Bronchial epithelial cell (primary cell): Measurements from ENCODE around the gene MCUB. TPM values are rescaled to one million over a fixed set of nuclear protein-coding genes. Genes with fewer than 3 reads are reported as not detected.
"Not testable (repeated sequence)": the region's sequence is repeated elsewhere in the genome, so short reads cannot be mapped to it uniquely, and the experiment has no call there.

Source experiments
- DNase-seq: peaks from one replicate; pipeline ENCODE4 v3.0.0-alpha.2; 2010; ENCODE audit warnings: low read depth
- FAIRE-seq: peaks from 2 replicates; lab custom pipeline; 2011; peaks lifted over from hg19 to GRCh38; lab: Jason Lieb, UNC
- H3K27me3 ChIP-seq: 2 replicates; pipeline ENCODE4 v1.5.1; 2011; ENCODE audit warnings: low read length; ENCODE audit not compliant: control insufficient read depth, insufficient read depth
- H3K36me3 ChIP-seq: 2 replicates; pipeline ENCODE4 v1.5.1; 2011; ENCODE audit warnings: low read length; ENCODE audit not compliant: control insufficient read depth, insufficient read depth
- H3K4me3 ChIP-seq: 2 replicates; pipeline ENCODE4 v1.5.1; 2011; ENCODE audit warnings: mild to moderate bottlenecking, low read depth, low read length, control low read depth
- CTCF ChIP-seq: IDR thresholded peaks from 2 replicates; pipeline ENCODE4 v1.5.1; 2011; ENCODE audit warnings: mild to moderate bottlenecking, moderate library complexity, low read length, control low read depth, inconsistent platforms; ENCODE audit not compliant: insufficient read depth, severe bottlenecking
- total RNA-seq: library from RNA; depleted of rRNA; stranded (reverse); fragments of >200 nt; gene quantifications from 2 replicates; pipeline ENCODE4 v1.2.1, GENCODE V29; 2014

MCUB gene
- total RNA-seq, 1 donor from 2014 or later: 4.7 TPM

GRCh38 chr4:109671350-109671749, 111.3 kb downstream of the MCUB start:
- FAIRE-seq (no peak), DNase-seq (no peak)
- Histone ChIP-seq H3K27me3 (no peaks in the 10 kb centered on the region), H3K4me3 (no peak overlapping the region), H3K36me3 (no peaks in the 10 kb centered on the region)
- TF ChIP-seq CTCF: no peak

GRCh38 chr4:109672169-109672930, 112.3 kb downstream of the MCUB start:
- FAIRE-seq: no peak
- no peaks in the 10 kb centered on the region for H3K36me3 ChIP-seq
- H3K27me3 ChIP-seq: no peaks in the 10 kb centered on the region
- no peak overlapping the region for H3K4me3 ChIP-seq
- DNase-seq: no peak
- TF ChIP-seq CTCF: no peak

GRCh38 chr4:109673303-109673702, 113.3 kb downstream of the MCUB start:
- Histone ChIP-seq H3K27me3 (no peaks in the 10 kb centered on the region), H3K4me3 (no peak overlapping the region), H3K36me3 (no peaks in the 10 kb centered on the region)
- no peak for FAIRE-seq
- DNase-seq: no peak
- TF ChIP-seq CTCF: no peak

GRCh38 chr4:109675181-109675580, 115.1 kb downstream of the MCUB start:
- DNase-seq (peak; percentile 14), FAIRE-seq (no peak)
- H3K4me3 ChIP-seq: no peak overlapping the region
- TF ChIP-seq CTCF: no peak
- no peaks in the 10 kb centered on the region for H3K36me3 ChIP-seq
- H3K27me3 ChIP-seq: no peaks in the 10 kb centered on the region

GRCh38 chr4:109675843-109676242, 115.8 kb downstream of the MCUB start:
- H3K4me3 ChIP-seq: no peak overlapping the region
- no peak for DNase-seq
- no peak for TF ChIP-seq CTCF
- H3K27me3 ChIP-seq: no peaks in the 10 kb centered on the region
- no peak for FAIRE-seq
- no peaks in the 10 kb centered on the region for H3K36me3 ChIP-seq

GRCh38 chr4:109676886-109677285, 116.8 kb downstream of the MCUB start:
- Histone ChIP-seq H3K4me3 (no peak overlapping the region), H3K27me3 (no peaks in the 10 kb centered on the region), H3K36me3 (no peaks in the 10 kb centered on the region)
- DNase-seq: no peak
- FAIRE-seq: no peak
- peak; percentile 8 for TF ChIP-seq CTCF

GRCh38 chr4:109678472-109678871, 118.4 kb downstream of the MCUB start:
- not testable (repeated sequence) for H3K27me3 ChIP-seq, DNase-seq, FAIRE-seq, H3K4me3 ChIP-seq, H3K36me3 ChIP-seq

GRCh38 chr4:109678925-109679324, 118.9 kb downstream of the MCUB start:
- not testable (repeated sequence) for H3K4me3 ChIP-seq, FAIRE-seq, H3K27me3 ChIP-seq, H3K36me3 ChIP-seq, DNase-seq
